Left forelimb (tissue), 1 donor: ENCODE results near the gene PYGB.
"Not testable (repeated sequence)": the region's sequence is repeated elsewhere in the genome, so short reads cannot be mapped to it uniquely, and the experiment has no call there.

Experiments
- DNase-seq: peaks from one replicate; pipeline ENCODE4 v3.0.0-alpha.2; 2018; ENCODE audit warnings: low spot score

Gene PYGB

GRCh38 chr20:25296094-25297093, 48.5 kb downstream of the PYGB start:
- no peak for DNase-seq

GRCh38 chr20:25297141-25297905, 49.4 kb downstream of the PYGB start:
- DNase-seq, result no peak

DNA sequence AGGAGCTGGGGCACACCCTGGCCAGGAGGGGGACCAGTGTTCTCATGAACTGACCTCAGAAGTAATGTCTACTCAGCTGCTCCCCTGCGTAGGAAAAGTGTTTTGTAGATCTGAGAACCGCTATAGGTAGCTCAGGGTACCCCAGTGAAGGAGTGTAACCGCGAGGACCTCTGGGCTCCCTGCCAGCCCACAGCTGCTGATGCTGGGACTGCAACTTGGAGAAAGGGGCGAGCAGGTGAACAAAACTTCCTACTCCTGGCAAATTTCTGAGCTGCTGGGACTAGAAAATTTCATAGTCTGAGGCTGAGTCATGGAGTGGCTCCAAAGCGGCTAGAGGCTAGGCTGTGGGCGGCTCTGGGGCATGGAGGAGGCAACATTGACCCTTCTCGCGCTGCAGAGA, 51.9 kb downstream of the PYGB start:
- no peak for DNase-seq

GRCh38 chr20:25300496-25301170, 52.7 kb downstream of the PYGB start:
- no peak for DNase-seq

- no peak for DNase-seq
These were observed 53.6 kb downstream of the PYGB start for GRCh38 chr20:25301357-25301920.

- no peak for DNase-seq
These were observed 54.7 kb downstream of the PYGB start for GRCh38 chr20:25302596-25302995.

- DNase-seq, result no peak
These were observed 55.6 kb downstream of the PYGB start for GRCh38 chr20:25303292-25304024.

DNA sequence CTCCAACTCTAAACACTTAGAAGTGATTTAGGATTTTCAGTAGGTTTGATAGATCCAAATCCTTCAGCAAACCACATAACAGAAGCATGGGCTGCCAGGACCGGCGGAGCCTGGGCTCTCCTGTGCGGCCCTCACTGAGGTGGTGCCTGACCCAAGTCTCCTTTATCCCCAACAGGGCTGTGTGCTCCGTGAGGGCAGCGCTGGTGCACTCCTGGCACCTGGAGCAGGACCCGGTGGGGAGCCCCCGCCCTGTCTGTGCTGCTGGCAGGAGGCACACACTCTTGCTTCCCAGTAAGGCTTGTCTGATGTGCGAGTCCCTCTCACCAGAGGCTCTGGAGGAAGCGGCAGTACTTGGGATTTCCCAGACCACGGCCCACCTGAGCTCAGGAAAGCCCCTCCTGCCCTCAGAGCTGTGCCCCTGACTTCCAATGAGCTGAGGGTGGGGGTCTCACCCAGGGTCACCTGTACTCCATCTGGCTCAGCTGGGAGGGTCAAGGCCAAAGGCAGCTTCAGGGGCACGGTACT, 56.2 kb downstream of the PYGB start:
- no peak for DNase-seq

GRCh38 chr20:25306991-25307903, 59.4 kb downstream of the PYGB start:
- no peak for DNase-seq

- DNase-seq, result no peak
These were observed 60.2 kb downstream of the PYGB start for GRCh38 chr20:25308083-25308491.

- DNase-seq, result no peak
These were observed 60.9 kb downstream of the PYGB start for GRCh38 chr20:25308671-25309394.

DNA sequence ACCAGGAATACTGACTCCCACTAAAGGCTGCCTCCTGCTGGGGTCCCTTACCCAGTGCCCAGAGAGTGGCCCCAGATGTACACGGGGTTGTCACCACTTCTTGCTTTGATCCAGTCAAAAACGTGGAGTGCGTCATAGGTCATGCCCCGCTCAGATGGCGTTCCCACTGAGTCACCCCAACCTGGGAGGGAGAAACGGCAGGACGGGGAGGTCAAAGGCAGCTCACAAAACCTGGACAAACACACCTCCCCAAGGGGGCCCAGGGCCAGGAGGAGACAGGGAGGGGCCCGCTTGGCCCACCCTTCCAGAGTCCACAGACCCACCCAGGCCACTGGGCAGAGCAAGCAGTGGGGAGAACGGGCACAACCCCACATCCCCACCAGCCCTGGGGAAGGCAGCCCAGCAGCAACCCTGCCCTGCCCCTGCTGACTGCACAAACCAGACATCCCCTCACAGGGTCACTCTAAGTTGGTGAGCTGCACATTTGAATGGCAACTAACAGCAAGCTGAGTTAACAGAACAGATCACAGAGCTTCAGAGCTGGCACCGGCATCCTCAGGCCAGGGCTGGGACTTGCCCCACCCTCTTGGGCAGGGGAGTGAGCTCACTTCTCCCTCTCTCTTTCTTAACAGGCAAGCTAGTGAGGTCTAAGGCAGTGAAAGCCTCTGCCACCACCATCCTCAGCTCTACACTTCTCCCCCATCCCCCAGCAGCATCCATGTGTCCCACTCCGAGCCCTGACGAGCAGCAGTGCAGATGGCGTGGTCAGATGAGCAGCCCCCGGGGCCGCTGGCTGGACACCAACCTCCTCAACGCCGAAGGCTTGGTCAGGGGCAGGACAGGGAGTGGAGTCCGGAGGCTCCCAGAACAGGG, 61.7 kb downstream of the PYGB start:
- DNase-seq, result no peak

DNA sequence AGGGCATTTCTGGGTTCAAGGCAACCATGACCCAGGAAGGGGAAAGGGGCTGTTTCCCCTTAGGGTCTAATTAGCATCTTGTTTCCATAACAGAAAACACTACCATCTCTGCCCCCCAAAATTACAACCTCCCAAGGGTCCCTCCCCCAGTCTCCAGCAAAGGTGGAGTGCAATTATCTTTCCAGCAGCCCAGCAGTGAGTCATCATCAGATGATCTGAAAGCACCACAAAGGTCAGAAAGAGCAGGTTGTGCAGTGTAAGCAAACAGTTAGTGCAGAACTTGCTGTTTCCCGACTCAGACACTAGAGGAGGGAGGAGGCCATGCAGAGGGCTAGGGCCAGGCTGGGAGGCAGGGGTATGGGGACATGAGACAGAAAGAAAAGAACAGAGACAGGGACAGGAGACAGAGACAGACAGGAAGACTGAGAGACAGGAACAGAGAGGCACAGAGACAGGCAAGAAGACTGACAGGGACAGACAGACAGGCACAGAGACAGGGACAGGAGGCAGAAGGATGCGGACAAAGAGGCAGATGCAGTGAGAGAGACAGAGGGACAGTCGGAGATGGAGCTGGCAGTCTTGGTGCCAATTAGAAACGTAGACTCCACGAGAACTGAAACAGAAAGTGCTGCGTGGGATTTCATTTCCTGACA, 62.5 kb downstream of the PYGB start:
- DNase-seq, result no peak

- no peak for DNase-seq
These were observed 63.2 kb downstream of the PYGB start for GRCh38 chr20:25310921-25311728.

GRCh38 chr20:25312716-25313115, 64.8 kb downstream of the PYGB start:
- not testable (repeated sequence) for DNase-seq

DNA sequence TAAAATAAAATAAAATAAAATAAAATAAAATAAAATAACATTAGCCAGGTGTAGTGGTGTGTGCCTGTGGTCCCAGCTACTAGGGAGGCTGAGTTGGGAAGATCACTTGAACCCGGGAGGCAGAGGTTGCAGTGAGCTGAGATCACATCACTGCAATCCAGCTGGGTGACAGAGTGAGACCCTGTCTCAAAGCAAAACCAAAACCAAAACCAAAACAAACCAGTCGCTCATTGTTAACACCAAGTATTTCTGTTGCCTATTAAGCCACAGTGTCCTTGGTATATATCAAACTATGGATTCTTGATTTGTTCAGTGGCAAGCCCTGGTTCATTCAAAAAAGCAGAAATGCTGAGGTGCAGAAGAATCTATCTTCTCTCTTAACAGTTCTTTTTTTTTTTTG, 65.7 kb downstream of the PYGB start:
- DNase-seq, result no peak
